ENCODE measurements around the gene PABPC3.

DNA sequence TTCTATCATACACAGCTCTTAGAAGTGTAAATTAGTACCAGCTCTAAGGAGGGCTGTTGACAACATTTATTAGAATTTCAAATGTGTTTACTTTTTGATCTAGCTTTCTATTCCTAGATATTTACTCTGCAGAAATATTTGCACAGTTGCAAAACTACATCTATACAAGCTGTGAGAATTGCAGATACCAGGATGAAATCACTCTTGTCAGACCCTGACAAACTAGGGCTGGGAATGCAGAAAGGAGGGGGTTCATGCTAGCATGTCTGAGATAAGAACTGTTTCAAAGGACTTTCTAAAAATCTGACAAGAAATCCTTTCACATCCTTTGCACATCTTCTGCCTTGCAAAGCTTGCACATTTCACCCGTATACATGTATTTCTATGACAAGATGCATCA lies 11.8 kb upstream of the PABPC3 start:
- TF ChIP-seq, protein P1, sequence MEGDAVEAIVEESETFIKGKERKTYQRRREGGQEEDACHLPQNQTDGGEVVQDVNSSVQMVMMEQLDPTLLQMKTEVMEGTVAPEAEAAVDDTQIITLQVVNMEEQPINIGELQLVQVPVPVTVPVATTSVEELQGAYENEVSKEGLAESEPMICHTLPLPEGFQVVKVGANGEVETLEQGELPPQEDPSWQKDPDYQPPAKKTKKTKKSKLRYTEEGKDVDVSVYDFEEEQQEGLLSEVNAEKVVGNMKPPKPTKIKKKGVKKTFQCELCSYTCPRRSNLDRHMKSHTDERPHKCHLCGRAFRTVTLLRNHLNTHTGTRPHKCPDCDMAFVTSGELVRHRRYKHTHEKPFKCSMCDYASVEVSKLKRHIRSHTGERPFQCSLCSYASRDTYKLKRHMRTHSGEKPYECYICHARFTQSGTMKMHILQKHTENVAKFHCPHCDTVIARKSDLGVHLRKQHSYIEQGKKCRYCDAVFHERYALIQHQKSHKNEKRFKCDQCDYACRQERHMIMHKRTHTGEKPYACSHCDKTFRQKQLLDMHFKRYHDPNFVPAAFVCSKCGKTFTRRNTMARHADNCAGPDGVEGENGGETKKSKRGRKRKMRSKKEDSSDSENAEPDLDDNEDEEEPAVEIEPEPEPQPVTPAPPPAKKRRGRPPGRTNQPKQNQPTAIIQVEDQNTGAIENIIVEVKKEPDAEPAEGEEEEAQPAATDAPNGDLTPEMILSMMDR (IDR thresholded peaks at IDR 0.05) = no peak
- no peak for TF ChIP-seq EP300 (IDR thresholded peaks at IDR 0.05)

All from upper lobe of left lung (tissue), 4 donors.